HG03342 (cell line): ENCODE measurements around the gene ARHGAP35.

Source experiments
- ATAC-seq: cut with Tn5 transposase; IDR thresholded peaks from one replicate; pipeline ENCODE4 v1.9.1; 2021; ENCODE audit warnings: mild to moderate bottlenecking, moderate library complexity; ENCODE audit not compliant: unreplicated experiment

Gene ARHGAP35

GRCh38 chr19:46901701-46902401, 41.1 kb downstream of the ARHGAP35 start:
- ATAC-seq = no peak

DNA sequence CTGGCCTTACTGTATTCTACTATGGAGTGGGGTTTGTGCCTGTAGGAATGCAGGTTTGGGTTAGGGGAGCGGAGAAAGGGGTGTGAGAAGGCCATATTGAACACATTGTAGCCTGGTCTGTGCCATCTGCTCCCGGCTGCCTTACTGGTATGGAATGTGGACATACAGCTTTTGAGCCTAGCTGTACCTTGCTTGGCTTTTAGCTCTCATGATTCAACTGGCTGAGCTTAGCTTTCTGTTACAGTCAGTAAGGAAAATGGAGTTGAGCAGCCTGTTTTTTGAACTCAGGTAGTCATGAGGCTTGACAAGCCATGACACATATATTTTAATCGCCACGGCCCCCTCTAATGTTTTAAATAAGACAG, 41.6 kb downstream of the ARHGAP35 start:
- no peak for ATAC-seq

DNA sequence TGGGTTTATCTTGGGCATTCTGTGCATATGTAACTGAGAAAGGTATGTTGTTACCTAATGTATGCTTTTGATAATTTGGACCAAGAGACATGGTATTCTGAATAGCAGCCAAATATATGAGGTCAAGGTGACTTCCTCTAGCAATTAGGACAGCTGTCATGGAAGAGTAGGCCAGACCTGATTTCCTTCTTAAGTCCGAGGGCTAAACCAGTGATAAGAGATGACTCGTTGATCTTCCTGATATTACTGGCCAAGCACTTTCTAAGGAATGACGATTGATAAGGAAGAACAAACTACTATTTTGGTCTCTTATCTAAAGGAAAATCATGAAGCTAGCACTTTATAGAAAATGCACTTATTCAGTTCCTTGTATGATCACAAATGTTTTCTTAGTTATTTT, 42.7 kb downstream of the ARHGAP35 start:
- ATAC-seq = no peak

- ATAC-seq = no peak
These were observed 43.6 kb downstream of the ARHGAP35 start for GRCh38 chr19:46904114-46905060.

GRCh38 chr19:46906221-46906620, 45.4 kb downstream of the ARHGAP35 start:
- no peak for ATAC-seq

- ATAC-seq = no peak
These were observed 47.1 kb downstream of the ARHGAP35 start for GRCh38 chr19:46907880-46908279.

DNA sequence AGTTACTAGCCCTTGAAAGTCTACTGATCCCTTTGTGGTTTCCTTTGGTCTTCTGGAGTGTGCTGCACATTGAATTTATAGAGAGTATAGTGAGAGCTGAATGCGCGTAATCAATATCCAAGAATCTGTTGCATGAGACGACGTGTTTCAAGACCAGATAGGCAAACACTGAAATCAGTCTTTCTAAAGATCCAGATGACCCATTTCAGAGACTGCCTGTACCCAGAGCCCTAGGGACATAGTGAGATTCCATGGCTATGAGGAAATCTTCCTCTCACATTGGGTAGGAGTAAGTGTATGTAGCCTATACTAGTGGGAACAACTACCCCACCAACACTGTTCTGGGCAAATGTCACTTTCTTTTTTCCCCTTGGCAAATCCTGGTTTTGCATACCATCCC, 48.6 kb downstream of the ARHGAP35 start:
- ATAC-seq = no peak
